Testis (tissue), 3 donors: ENCODE data around the gene RAI1. TPM values are rescaled to one million over a fixed set of nuclear protein-coding genes. Genes with fewer than 3 reads are reported as not detected.

Experiments
- DNase-seq: peaks from one replicate; pipeline ENCODE4 v3.0.0-alpha.2; 2019
- H3K27ac ChIP-seq, 2 donors: fragments of 200-600 bp; sonication (generic); one replicate each; pipeline ENCODE4 v1.5.1; 2019
- H3K27me3 ChIP-seq: fragments of 200-600 bp; sonication (generic); one replicate; pipeline ENCODE4 v1.5.1; 2019
- H3K36me3 ChIP-seq: fragments of 200-600 bp; sonication (generic); one replicate; pipeline ENCODE4 v1.5.1; 2017; ENCODE audit warnings: low read depth; ENCODE audit errors: missing control alignments
- H3K4me1 ChIP-seq: fragments of 200-600 bp; sonication (generic); one replicate; pipeline ENCODE4 v1.5.1; 2019
- H3K4me3 ChIP-seq, 2 donors: fragments of 200-600 bp; sonication (generic); one replicate each; pipeline ENCODE4 v1.5.1; 2017 to 2019
- H3K9me3 ChIP-seq: fragments of 200-600 bp; sonication (generic); one replicate; pipeline ENCODE4 v1.5.1; 2017
- CTCF ChIP-seq, 3 experiments: fragments of 450-650 bp in 2 of 3; fragments of 200-600 bp in 1 of 3; sonication (generic) in 1 of 3; IDR thresholded peaks; one replicate each; pipeline ENCODE4 v1.5.1; 2016 to 2019; ENCODE audit warnings: antibody characterized with exemption in 3 of 3, mild to moderate bottlenecking in 2 of 3, moderate library complexity in 1 of 3
- POLR2A ChIP-seq: fragments of 450-650 bp; IDR thresholded peaks from one replicate; pipeline ENCODE4 v1.6.1; 2017; ENCODE audit warnings: antibody characterized with exemption, mild to moderate bottlenecking, moderate library complexity
- WGBS, 2 donors: methylation state at CpG; one replicate each; pipeline ENCODE4 v1.1.5; 2018; 5-methylcytosine and 5-hydroxymethylcytosine counted together
- intact Hi-C: fragments of 100-400 bp; cut with DNase I; formaldehyde crosslinking; loops from one replicate; pipeline ENCODE4 v1.15.1; 2023; ENCODE audit warnings: low total_unique reads
- polyA plus RNA-seq: library from polyadenylated mRNA; stranded (reverse); fragments of 350-450 nt; fragmentation: Illumina TruSeq; extraction: RNeasy Lipid Tissue Mini Kit (QIAGEN cat#74804); gene quantifications from one replicate; pipeline ENCODE4 v1.2.3, GENCODE V29; 2014; ENCODE audit warnings: low read depth, low replicate concordance; ENCODE audit not compliant: insufficient read depth
- total RNA-seq, 2 donors: library from RNA; depleted of rRNA; stranded (reverse); fragments of >200 nt; gene quantifications; one replicate each; pipeline ENCODE4 v1.2.3, GENCODE V29; 2016

The RAI1 gene
- total and polyA plus RNA-seq, 3 donors from 2014 or later, result 17.5 to 44.5 (median 42.8) TPM

- peaks cover 31% of the 10 kb centered on the region for H3K4me1 ChIP-seq
- intact Hi-C loops, result loop anchor here (5.0 kb wide), 2 partner anchors 44 to 131 kb away; partner anchors contain the start of gene RAI1
- peak overlapping the region in 1 of 2 donors; percentile 47 for H3K27ac ChIP-seq
- H3K27me3 ChIP-seq, result no peaks in the 10 kb centered on the region
- 91 to 92% methylated on average over 7 to 23 of the region's 25 CpGs for WGBS, 2 donors
- DNase-seq, result no peak
- H3K4me3 ChIP-seq, result no peak overlapping the region
- TF ChIP-seq POLR2A, result no peak
- TF ChIP-seq CTCF (IDR thresholded peaks at IDR 0.05), result no peak
- H3K36me3 ChIP-seq, result no peaks in the 10 kb centered on the region
- H3K9me3 ChIP-seq, result no peaks in the 10 kb centered on the region
Measured at GRCh38 chr17:17813055-17813724, 131.9 kb downstream of the RAI1 start.

GRCh38 chr17:17813725-17814095 is 132.5 kb downstream of the RAI1 start:
- no peak for TF ChIP-seq POLR2A
- TF ChIP-seq CTCF (IDR thresholded peaks at IDR 0.05), result no peak
- Histone ChIP-seq H3K27ac (no peak overlapping the region), H3K4me3 (no peak overlapping the region), H3K9me3 (no peaks in the 10 kb centered on the region), H3K4me1 (peaks cover 31% of the 10 kb centered on the region), H3K36me3 (no peaks in the 10 kb centered on the region), H3K27me3 (no peaks in the 10 kb centered on the region)
- intact Hi-C loops, result loop anchor here (5.0 kb wide), 2 partner anchors 44 to 131 kb away; partner anchors contain the start of gene RAI1
- WGBS, 2 donors, result 90 to 93% methylated on average over 4 to 16 of the region's 16 CpGs
- no peak for DNase-seq

- 82 to 94% methylated on average over 6 to 20 of the region's 20 CpGs for WGBS, 2 donors
- TF ChIP-seq CTCF (IDR thresholded peaks at IDR 0.05) (no peak), POLR2A (no peak)
- intact Hi-C loops, result loop anchor here (5.0 kb wide), 2 partner anchors 43 to 132 kb away; partner anchors contain the start of gene RAI1
- Histone ChIP-seq H3K27me3 (no peaks in the 10 kb centered on the region), H3K36me3 (no peaks in the 10 kb centered on the region), H3K27ac (no peak overlapping the region), H3K4me1 (peaks cover 31% of the 10 kb centered on the region), H3K4me3 (no peak overlapping the region), H3K9me3 (no peaks in the 10 kb centered on the region)
- no peak for DNase-seq
Measured at GRCh38 chr17:17814162-17815061, 133.2 kb downstream of the RAI1 start.

- Histone ChIP-seq H3K4me3 (no peak overlapping the region), H3K27ac (no peak overlapping the region), H3K9me3 (no peaks in the 10 kb centered on the region), H3K4me1 (peaks cover 32% of the 10 kb centered on the region), H3K36me3 (no peaks in the 10 kb centered on the region), H3K27me3 (no peaks in the 10 kb centered on the region)
- TF ChIP-seq POLR2A (no peak), CTCF (IDR thresholded peaks at IDR 0.05) (no peak)
- intact Hi-C loops, result no loop called here
- DNase-seq, result no peak
- 50 to 70% methylated on average over 3 to 8 of the region's 8 CpGs for WGBS, 2 donors
Measured at GRCh38 chr17:17815062-17815406, 133.8 kb downstream of the RAI1 start.
